HG02852 (cell line): ENCODE measurements around the gene POLG.
"Not testable (repeated sequence)": the region's sequence is repeated elsewhere in the genome, so short reads cannot be mapped to it uniquely, and the experiment has no call there.

Source experiments
- ATAC-seq: cut with Tn5 transposase; IDR thresholded peaks from one replicate; pipeline ENCODE4 v1.9.1; 2021; ENCODE audit warnings: mild to moderate bottlenecking, moderate library complexity; ENCODE audit not compliant: unreplicated experiment

Gene POLG

DNA sequence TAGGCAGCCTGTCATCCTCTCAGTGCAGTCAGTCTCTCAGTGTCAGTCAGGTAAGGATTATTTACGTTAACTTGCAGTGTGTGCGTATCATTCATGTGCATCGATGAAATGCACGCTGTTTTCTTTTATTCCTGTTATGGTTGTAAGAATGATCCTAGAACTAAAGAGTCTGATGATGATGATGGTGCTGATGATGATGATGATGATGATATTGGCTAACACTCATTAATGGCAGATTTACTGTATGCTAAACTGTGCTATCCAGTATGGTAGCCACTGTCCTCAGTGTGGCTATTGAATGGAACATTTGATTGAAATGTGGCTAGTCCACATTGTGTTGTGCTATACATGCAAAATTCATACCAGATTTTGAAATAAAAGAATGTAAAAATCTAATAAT lies 51.4 kb downstream of the POLG start:
- ATAC-seq: no peak

DNA sequence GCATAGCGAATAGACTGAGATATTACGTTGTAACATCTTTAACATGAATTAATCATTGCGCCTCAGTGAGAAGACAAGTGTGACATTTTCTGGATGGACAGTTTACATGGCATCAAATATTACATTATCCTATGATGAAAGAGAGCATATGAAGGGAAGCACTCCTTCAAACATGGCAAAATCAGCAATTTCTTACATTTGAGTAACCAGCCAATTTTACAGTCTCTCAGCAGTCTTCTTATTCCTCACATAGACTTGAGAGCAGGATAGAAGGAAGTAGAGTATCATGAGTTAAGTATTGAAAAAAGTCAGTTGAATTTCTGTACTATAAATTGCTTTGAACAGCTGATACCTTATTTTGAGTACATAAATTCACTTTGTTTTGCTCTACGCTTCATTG lies 52.0 kb downstream of the POLG start:
- ATAC-seq: no peak

DNA sequence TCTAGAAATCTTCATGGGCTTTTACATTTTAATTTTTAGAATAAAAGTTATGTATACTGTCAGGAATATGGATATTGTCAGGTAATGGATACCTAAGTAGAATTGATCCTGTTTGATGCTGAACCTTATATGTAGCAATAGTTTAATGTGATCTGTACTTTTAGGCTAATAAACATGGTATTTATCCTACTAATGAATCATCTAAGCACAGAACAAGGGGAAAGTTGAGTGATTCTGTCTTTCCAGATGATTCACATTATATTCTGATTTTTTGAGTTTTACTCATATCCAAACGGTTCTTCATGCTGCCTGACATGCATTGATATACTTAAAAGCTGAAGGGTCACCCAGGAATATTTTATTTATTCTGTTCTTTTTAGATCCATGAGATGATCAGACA lies 56.3 kb downstream of the POLG start:
- no peak for ATAC-seq

DNA sequence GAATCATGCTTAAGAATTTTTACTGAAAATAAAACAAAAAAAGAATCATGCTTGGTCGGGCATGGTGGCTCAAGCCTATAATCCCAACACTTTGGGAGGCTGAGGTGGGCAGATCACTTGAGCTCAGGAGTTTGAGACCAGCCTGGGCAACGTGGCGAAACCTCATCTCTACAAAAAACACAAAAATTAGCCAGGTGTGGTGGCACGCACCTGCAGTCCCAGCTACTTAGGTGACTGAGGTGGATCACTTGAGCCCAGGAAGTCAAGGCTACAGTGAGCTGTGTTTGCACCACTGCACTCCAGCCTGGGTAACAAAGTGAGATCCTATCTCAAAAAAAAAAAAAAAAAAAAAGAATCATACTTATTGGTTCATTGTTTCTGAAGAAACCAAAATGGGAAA lies 57.3 kb downstream of the POLG start:
- not testable (repeated sequence) for ATAC-seq
